ES-I3 (cell line): ENCODE measurements around the gene PLEKHM2.

Source experiments
- H3K36me3 ChIP-seq: 2 replicates; pipeline ENCODE4 v1.6.1; 2013; ENCODE audit warnings: mild to moderate bottlenecking, low read length, control low read depth, moderate library complexity; ENCODE audit not compliant: insufficient read depth
- H3K4me1 ChIP-seq: 2 replicates; pipeline ENCODE4 v1.6.1; 2013; ENCODE audit warnings: mild to moderate bottlenecking, control low read depth, low read length; ENCODE audit not compliant: insufficient read depth
- H3K9ac ChIP-seq: 2 replicates; pipeline ENCODE4 v1.6.1; 2013; ENCODE audit warnings: low read depth, mild to moderate bottlenecking, low read length, moderate library complexity
- H3K9me3 ChIP-seq: 2 replicates; pipeline ENCODE4 v1.6.1; 2013; ENCODE audit warnings: mild to moderate bottlenecking, low read length, moderate library complexity; ENCODE audit not compliant: control insufficient read depth, insufficient read depth

Gene PLEKHM2

DNA sequence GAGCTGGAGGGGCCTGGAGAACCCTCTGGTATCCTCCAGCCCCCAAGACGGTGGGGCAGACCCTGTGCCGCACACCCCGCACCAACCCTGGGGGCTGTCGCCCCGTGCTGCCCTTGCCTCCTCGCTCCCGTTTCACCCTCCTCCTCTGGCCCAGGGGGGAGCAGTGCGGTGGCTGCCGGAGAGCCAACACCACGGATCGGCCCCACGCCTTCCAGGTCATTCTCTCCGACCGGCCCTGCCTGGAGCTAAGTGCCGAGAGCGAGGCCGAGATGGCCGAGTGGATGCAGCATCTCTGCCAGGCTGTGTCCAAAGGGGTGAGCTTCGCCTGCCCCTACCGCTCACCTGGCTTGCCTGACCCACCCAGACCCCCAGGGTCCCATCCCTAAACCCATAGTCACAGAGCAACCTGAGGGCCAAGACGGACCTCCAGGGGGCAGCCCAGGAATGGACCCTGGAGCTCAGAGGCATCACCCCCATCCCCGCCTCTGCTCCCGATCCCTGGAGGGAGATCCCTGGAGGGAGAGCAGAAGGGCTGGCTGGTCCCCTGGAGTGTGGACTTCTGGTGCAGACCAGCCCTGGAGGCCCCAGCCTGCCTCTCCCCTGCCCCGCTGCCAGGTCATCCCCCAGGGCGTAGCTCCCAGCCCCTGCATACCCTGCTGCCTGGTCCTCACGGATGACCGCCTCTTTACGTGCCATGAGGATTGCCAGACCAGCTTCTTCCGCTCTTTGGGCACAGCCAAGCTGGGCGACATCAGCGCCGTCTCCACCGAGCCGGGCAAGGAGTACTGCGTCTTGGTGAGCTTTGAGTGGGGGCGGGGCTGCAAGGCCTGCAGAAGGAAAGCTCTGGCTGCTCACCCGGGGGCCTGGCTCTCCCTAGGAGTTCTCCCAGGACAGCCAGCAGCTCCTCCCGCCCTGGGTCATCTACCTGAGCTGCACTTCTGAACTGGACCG lies 47.9 kb downstream of the PLEKHM2 start:
- H3K9me3 ChIP-seq = no peaks in the 10 kb centered on the region
- no peak overlapping the region for H3K9ac ChIP-seq
- no peaks in the 10 kb centered on the region; the same call in 1 of the 2 replicates for H3K4me1 ChIP-seq
- no peaks in the 10 kb centered on the region for H3K36me3 ChIP-seq

DNA sequence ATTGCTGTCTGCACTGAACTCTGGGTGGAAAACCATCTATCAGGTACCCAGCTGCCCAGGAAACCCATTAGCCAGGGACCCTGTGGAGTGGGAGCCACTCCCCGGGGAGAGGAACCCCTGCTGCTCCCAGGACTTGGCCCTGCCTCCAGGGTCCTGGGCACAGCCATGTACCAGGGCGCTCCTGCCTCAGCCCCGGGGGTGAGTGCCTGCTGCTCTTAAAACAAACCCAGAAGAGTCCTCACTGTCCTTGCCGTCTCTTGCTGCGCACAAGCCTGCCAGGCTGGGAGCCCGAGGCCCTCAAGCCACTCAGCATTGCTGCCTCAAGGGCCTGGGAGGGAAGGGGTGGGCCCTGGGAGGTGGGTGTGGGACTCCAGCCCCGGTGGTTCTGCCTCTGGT lies 48.6 kb downstream of the PLEKHM2 start:
- Histone ChIP-seq H3K4me1 (no peaks in the 10 kb centered on the region; the same call in 1 of the 2 replicates), H3K36me3 (no peaks in the 10 kb centered on the region), H3K9me3 (no peaks in the 10 kb centered on the region), H3K9ac (no peak overlapping the region)

DNA sequence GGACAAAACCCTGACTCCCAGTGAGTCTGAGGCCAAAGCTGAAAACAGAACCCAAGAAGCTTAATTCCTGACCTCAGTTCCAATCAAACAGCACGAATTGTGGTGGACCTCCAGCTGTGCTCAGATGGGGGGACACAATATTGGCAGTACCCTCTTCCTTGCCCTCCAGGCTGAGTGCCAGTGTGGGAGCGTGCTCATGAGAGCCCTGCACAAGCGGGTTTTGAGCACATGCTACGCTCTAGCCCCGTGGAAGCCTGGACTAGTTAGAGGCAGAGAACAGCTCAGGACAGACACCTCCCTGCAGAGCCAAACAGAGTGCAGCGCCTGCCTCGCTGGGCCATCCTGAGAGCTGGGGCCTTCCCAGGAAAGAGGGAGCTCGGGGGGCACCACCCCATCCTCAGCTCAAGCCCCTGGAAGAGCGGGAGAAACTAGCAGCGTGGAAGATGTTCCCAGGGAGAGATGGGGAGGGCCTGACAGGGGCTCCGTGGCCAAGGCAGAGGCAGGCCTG lies 49.2 kb downstream of the PLEKHM2 start:
- Histone ChIP-seq H3K4me1 (no peaks in the 10 kb centered on the region; the same call in 1 of the 2 replicates), H3K36me3 (no peaks in the 10 kb centered on the region)

DNA sequence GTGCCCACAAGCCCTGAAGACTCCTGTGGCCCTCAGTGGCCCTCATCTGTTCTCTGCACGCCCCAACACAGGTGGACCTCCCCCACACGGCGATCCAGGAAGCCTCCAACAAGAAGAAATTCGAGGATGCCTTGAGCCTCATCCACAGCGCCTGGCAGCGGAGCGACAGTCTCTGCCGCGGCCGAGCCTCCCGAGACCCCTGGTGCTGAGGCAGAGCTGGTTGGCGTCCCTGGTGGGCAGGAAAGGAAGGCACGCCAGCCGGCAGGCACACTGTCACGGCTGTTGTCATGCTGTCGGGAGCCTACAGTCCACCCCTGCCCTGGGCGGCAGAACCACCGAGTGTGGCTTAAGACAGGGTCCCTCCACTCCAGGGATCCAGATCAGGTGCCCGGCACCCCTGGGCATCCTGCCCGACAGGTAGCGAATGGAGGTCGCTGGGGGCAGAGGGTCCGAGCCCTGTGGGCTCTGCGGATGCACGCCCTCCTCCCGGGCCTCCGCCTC lies 49.7 kb downstream of the PLEKHM2 start:
- no peaks in the 10 kb centered on the region; the same call in 1 of the 2 replicates for H3K4me1 ChIP-seq
- no peaks in the 10 kb centered on the region for H3K9me3 ChIP-seq
- no peaks in the 10 kb centered on the region for H3K36me3 ChIP-seq
- no peak overlapping the region for H3K9ac ChIP-seq

More for the DNA sequence above, 49.2 kb downstream of the PLEKHM2 start:
- H3K9me3 ChIP-seq = no peaks in the 10 kb centered on the region
- H3K9ac ChIP-seq = no peak overlapping the region

DNA sequence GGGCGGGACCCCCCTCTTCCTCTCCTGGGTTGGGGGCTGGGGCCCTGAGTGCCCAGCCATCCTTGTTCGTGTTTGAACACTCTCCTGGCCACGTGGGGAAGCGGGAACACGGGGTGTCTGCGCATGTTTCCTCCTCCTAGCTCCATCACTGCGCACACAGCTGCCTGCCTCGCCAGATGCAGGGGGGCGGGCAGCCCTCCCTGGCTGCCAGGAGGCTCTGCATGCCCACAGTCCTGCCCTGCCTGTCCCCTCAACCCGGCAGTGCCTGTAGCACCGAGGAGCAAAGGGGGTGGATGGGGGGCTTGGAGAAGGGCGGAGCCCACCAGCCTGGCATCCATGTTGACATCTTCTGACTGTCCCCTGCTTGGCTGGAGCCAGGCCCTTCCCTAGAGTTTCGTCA lies 50.2 kb downstream of the PLEKHM2 start:
- H3K4me1 ChIP-seq = no peaks in the 10 kb centered on the region; the same call in 1 of the 2 replicates
- H3K36me3 ChIP-seq = no peaks in the 10 kb centered on the region
- H3K9me3 ChIP-seq = no peaks in the 10 kb centered on the region
- H3K9ac ChIP-seq = no peak overlapping the region

DNA sequence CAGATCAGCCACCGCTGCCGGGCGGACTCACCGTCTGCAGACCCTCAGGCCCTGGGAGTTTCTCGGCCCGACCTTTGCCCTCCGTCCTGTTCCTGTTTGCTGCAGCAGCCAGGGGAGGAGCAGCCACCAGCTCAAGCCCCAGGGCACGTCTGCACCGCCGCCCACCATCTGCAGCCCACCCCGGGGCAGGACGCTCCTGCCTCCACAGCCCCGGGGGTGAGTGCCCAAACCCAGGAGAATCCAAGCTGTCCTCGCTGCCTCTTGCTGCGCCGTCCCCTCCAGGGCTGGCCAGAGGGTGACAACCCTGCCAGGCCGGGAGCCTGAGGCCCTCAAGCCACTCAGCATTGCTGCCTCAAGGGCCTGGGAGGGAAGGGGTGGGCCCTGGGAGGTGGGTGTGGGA lies 50.8 kb downstream of the PLEKHM2 start:
- H3K36me3 ChIP-seq = no peaks in the 10 kb centered on the region
- no peaks in the 10 kb centered on the region for H3K9me3 ChIP-seq

DNA sequence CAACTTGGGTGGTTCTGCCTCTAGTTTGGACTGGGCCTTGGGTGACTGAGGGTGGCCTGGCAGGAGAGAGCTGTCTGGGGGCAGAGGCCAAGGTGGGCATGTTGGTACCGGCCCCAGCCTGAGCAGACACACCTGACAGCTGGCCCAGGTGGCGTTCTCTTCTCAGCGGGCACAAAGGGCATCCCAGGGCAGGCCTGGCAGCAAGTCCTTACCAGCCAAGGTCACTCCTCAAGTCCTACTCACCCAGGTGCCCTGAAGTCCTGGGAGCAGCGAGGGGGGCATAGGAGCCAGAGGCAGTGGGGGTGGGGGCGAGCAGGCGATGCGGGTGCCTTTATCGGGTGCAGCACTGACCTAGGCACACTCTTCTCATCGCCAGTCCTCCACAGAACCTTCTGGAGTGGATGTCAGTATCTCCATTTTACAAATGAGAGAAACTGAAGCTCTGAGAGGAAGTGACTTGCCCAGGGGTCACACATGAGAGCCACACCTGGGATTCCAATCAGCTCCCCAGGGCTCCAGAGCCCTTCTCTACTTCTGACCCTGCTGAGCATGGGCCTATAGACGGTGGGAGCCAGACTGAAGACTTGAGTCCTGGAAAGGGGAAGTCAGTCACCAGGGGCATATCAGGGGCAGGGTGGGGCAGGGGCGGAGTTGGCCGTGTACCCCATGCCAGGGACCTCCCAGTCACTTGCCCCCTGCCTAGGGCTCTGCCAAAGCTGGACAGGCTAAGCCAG lies 51.4 kb downstream of the PLEKHM2 start:
- Histone ChIP-seq H3K9ac (no peak overlapping the region), H3K36me3 (no peaks in the 10 kb centered on the region), H3K9me3 (no peaks in the 10 kb centered on the region), H3K4me1 (no peaks in the 10 kb centered on the region; the same call in 1 of the 2 replicates)

More for the DNA sequence above, 50.8 kb downstream of the PLEKHM2 start:
- Histone ChIP-seq H3K9ac (no peak overlapping the region), H3K4me1 (no peaks in the 10 kb centered on the region; the same call in 1 of the 2 replicates)

DNA sequence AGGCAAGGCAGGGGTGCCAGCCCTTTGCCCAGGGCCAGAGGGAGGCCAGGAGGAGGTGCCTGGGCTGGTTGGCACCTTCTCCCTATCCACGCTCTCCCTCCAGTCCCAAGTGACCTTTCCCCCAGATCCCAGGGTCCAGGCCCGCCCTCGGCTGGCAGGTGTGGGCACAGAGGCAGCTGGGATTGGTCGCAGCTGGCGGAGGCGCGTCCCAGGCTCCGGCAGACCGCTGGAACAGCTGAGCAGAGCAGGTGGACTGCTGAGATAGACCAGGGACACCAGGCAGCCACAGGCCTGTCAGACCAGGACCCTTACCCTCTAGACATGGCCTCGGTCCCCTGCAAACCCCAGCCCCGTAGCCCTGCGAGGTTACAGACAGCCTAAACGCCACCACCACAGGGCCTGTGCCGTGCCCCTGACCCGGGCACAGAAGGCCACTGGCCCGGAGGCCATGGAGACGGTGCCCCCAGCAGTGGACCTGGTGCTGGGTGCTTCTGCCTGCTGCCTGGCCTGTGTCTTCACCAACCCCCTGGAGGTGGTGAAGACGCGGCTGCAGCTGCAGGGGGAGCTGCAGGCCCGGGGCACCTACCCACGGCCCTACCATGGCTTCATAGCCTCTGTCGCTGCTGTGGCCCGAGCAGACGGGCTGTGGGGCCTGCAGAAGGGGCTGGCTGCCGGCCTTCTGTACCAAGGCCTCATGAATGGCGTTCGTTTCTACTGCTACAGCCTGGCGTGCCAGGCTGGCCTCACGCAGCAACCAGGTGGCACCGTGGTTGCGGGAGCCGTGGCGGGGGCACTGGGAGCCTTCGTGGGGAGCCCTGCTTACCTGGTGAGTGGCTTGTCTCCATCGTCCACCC lies 52.1 kb downstream of the PLEKHM2 start, which contains the start of gene SLC25A34:
TSS of gene SLC25A34 (plus strand) at position 221 of the 854 bp plus-strand sequence. CDS start at position 449, 228 bp downstream.
- Histone ChIP-seq H3K9me3 (no peaks in the 10 kb centered on the region), H3K9ac (no peak within 1 kb of the TSS), H3K36me3 (no peaks in the 10 kb centered on the region)

DNA sequence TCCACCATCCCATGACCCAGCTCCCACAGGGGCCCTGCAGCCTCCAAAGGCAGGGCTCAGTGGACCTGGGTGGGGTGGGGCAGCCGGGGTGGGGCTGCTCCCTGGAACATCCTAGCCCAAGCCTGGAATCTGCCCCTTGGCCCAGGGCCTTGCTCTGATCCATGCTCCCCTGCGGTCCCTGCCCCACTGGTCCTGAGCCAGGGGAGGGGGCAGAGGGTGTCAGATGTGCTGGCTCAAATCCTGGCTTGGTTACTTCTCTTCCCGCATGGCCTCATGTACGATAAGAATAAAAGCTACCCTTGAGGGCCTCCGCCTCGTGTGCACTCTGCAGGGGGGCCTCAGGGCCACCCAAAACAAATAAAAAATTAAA lies 52.8 kb downstream of the PLEKHM2 start:
- Histone ChIP-seq H3K4me1 (peaks cover 3% of the 10 kb centered on the region; the same call in 1 of the 2 replicates), H3K9ac (no peak overlapping the region), H3K9me3 (no peaks in the 10 kb centered on the region), H3K36me3 (no peaks in the 10 kb centered on the region)

More for the DNA sequence above, 52.1 kb downstream of the PLEKHM2 start, which contains the start of gene SLC25A34:
- no peaks in the 10 kb centered on the region; the same call in 1 of the 2 replicates for H3K4me1 ChIP-seq

DNA sequence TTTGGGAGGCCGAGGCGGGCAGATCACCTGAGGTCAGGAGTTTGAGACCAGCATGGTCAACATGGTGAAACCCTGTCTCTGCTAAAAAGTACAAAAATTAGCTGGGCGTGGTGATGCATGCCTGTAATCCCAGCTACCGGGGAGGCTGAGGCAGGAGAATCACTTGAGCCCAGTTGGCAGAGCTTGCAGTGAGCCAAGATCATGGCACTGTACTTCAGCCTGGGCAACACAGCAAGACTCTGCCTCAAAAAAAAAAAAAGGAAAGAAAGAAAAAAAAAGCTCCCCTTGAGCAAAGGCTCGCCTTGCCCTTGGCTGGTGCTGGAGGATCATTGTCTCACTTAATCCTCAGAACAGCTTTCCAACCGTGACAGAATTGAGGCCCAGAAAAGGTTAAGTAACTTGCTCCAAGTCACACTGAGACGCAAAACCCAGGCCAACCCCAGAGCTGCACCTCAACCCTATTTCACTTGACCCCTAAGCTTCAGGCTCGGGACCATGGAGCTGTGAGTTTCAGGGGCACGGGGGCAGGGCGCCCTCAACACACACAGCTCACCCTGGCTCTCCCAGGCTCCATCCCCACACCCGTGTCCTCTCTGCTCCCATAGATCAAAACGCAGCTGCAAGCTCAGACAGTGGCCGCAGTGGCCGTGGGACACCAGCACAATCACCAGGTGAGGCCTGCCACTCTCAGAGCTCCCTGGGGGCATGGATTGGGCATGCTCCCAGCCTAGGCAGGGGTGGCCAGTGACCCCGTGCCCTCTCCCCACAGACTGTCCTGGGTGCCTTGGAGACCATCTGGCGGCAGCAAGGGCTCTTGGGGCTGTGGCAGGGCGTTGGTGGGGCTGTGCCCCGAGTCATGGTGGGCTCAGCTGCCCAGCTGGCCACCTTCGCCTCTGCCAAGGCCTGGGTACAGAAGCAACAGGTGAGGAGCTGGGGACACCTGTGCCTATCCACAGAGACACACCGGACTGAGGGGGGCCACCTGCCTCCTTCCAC lies 53.5 kb downstream of the PLEKHM2 start:
- no peaks in the 10 kb centered on the region for H3K36me3 ChIP-seq
- peaks cover 3% of the 10 kb centered on the region; the same call in 1 of the 2 replicates for H3K4me1 ChIP-seq
- H3K9ac ChIP-seq = no peak overlapping the region

DNA sequence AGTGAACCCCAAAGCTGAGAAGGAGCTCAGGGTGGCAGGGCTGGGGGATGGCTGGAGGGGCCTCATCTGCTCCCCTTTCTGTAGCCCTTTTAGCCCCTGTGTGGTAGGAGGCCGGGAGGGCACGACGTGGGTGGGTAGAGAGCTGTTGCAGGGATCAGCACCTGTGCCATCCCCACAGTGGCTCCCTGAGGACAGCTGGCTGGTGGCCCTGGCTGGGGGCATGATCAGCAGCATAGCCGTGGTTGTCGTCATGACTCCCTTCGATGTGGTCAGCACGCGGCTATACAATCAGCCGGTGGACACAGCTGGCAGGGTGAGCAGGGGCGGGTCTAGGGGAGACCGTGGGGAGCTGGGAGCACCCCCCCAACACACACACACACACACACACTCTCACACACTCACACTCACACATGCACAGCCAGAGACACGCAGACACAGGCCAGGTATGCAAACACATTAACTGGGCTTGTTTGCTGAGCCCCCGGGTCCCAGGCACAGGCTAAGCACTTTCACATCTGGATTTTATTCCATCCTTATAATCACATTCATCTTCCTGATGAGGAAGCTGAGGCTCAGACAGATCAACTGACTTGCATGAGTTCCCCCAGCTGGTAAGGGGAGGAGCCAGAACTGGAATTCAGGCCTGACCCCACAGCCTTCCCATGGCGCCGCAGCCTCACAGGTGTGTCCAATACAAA lies 54.4 kb downstream of the PLEKHM2 start:
- peaks cover 3% of the 10 kb centered on the region; the same call in 1 of the 2 replicates for H3K4me1 ChIP-seq
- no peaks in the 10 kb centered on the region for H3K36me3 ChIP-seq
- no peak overlapping the region for H3K9ac ChIP-seq
- no peaks in the 10 kb centered on the region for H3K9me3 ChIP-seq

More for the DNA sequence above, 53.5 kb downstream of the PLEKHM2 start:
- no peaks in the 10 kb centered on the region for H3K9me3 ChIP-seq

DNA sequence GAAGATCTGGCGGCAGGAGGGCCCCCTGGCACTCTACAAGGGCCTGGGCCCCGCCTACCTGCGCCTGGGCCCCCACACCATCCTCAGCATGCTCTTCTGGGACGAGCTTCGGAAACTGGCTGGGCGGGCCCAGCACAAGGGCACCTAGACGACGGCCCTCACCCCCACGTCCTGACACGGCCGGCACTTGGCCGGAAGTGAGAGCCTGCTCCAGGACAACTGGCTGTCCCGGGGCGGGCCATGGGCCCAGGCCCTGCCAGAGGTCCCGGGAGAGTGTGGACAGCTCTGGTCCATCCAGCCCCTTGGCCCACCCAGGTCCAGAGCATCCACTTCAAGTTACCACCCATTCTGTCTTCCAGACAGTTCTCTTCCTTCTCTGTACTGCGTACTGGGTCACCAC lies 55.1 kb downstream of the PLEKHM2 start:
- no peaks in the 10 kb centered on the region for H3K36me3 ChIP-seq
- H3K9ac ChIP-seq = no peak overlapping the region
- no peaks in the 10 kb centered on the region for H3K9me3 ChIP-seq
- H3K4me1 ChIP-seq = peaks cover 3% of the 10 kb centered on the region; the same call in 1 of the 2 replicates
